GM18526 (cell line): Measurements from ENCODE around the gene COL16A1.

Experiments used
- POLR2A ChIP-seq: IDR thresholded peaks from 3 replicates; pipeline ENCODE4 v1.6.1; 2011; ENCODE audit not compliant: insufficient read length; ENCODE audit errors: extremely low read depth

Gene COL16A1

DNA sequence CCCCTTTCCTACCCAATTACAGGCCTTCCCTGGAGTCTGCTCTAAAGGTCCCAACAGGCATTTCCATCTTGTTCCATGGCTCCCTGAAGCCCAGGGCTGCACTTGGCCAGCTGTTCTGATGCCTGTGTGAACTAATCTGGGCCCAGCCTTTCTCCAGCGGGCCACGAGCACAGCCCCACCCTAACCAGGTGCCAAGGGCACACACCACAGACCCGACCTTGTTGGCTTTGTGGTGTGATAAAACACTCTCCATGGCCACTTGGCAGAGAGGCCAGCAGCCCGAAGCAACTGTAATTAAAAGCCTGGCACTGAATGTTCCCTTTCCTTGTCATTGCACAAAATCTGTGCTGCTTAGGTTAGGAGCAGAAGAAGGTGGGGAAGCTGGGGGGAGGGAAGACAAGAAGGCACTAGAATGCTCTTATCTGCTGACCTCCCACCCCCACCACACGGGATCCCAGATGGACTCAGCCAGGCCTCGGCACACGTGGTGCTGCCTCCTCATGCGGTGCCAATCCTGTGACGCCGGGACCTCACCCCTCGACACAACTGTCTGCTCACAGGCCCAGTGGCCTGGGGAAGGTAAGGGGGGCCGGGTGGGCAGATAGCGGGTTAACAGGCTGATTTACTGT, 76.4 kb downstream of the COL16A1 start:
- TF ChIP-seq POLR2A, result no peak

DNA sequence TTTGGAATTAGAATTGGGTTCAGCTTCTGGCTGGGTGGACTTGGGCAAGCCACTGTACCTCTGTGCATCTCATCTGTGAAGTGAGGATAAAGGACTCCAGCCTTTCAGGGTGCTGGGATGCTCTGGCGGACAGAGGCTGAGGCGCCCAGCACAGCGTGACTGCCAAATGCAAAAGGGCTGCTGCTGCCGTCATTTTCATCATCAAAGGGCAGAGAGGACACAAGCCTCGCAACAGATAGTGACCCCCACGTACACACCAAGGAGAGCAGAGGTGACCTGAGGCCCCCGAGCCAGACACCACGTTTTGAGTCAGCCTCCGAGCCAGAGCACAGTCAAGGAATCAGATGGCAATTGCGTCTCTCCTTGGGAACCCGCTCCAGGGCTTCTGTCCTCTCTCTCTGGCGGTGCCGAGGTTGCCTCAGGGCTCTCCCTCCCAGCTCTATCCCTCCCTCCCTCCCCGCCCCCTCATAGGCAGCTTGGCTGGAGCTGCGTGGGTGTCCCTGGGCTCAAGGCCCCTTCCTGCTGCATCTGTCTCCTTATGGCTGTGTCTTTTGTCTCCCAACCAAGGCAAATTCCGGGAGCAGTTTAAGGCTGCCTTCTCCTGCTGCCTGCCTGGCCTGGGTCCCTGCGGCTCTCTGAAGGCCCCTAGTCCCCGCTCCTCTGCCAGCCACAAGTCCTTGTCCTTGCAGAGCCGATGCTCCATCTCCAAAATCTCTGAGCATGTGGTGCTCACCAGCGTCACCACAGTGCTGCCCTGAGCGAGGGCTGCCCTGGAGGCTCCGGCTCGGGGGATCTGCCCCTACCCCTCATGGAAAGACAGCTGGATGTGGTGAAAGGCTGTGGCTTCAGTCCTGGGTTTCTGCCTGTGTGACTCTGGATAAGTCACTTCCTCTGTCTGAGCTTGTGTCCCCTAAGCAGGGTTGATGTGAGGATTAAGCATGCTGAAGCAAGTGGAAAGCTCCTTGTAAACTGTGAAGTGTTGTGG, 77.3 kb downstream of the COL16A1 start:
- TF ChIP-seq POLR2A, result no peak

DNA sequence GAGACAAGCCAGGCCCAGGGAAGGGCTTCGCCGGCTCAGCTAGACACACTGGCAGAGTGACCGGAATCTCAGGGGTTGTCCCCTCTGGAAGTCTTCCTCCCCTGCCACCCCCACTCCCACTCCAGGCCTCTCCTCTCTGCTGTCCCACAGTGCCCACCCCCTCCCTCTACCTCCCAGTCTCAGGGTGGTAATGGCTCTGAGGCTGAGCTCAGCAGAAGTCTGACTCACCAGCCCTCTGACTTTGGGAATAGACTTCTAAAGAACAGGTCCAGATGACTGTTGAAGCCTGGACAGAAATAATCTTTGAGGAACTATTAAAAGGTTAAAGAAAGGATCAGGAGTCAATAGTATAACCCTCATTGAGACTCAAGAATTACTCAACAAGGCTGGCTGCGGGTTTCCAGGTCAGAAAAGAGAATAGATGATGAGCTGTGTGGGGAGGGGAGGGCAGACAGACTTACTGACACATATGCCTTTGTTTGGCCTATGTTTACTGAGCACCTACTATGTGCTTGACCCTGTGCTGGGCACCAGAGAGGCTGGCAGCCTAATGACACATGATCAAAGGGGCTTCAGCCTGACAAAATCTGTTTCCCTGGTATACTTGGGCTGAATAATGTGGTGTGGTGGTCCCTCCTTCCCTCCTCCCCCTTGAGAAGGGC, 78.1 kb downstream of the COL16A1 start:
- no peak for TF ChIP-seq POLR2A

DNA sequence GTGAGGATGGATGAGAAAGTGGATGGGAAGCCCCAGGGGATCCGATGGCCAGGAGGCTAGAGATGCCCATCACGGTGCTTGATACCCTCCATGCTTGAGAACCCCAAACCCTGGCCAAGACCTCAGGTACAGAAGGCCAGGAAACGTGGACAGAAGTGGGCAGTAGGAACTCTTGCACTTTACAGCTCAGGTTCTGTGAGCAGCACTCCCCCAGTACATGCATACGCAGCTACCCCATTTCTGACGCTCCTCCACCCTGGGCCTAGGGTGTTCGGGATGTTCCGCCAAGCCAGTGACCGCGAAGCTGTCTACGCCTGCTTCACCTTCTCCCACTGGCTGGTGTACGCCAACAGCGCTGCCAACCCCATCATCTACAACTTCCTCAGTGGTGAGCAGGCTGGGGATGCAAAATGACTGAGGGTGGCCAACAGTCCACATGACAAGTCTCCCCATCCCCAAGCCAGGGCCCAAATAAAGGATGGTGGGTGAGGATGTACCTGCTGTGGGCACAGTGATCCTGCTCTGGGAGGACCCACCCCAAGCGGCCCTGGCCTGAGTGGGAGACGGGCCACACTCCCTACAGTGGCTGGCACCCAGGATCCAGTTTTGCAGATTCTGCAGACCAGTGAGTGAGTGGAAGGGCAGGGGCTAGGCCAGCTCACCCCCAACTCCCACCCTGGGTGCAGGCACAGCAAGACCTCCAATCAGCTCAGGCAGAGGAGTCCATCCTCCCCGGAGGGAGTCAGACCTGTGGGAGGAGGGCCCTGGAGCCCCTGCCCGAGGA, 78.9 kb downstream of the COL16A1 start:
- no peak for TF ChIP-seq POLR2A

DNA sequence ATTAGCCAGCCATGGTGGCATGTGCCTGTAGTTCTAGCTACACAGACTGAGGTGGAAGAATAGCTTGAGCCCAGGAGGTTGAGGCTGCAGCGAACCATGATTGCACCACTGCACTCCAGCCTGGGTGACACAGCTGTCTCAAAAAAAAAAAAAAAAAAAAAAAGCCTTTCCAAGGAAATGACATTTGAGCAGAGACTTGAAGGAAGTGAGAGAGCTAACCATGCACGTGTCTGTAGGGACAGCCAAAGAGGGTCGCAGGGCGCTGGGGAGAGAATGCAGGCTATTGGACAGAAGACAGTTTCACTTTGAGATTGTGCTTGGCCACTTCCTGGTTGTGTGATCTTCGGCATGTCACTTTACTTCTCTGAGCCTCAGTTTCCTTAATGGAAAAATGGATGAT, 79.5 kb downstream of the COL16A1 start:
- no peak for TF ChIP-seq POLR2A

DNA sequence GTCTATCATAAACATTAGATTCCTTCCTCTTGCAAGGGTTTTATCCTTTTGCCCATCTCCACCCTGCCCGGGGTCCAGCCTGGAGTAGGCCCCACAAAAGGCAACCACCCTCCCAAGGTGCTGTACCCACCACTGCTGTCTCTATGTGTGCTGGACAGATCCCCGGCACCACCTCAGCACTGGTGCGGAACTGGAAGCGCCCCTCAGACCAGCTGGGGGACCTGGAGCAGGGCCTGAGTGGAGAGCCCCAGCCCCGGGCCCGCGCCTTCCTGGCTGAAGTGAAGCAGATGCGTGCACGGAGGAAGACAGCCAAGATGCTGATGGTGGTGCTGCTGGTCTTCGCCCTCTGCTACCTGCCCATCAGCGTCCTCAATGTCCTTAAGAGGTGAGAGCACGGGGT, 80.5 kb downstream of the COL16A1 start:
- TF ChIP-seq POLR2A, result no peak

DNA sequence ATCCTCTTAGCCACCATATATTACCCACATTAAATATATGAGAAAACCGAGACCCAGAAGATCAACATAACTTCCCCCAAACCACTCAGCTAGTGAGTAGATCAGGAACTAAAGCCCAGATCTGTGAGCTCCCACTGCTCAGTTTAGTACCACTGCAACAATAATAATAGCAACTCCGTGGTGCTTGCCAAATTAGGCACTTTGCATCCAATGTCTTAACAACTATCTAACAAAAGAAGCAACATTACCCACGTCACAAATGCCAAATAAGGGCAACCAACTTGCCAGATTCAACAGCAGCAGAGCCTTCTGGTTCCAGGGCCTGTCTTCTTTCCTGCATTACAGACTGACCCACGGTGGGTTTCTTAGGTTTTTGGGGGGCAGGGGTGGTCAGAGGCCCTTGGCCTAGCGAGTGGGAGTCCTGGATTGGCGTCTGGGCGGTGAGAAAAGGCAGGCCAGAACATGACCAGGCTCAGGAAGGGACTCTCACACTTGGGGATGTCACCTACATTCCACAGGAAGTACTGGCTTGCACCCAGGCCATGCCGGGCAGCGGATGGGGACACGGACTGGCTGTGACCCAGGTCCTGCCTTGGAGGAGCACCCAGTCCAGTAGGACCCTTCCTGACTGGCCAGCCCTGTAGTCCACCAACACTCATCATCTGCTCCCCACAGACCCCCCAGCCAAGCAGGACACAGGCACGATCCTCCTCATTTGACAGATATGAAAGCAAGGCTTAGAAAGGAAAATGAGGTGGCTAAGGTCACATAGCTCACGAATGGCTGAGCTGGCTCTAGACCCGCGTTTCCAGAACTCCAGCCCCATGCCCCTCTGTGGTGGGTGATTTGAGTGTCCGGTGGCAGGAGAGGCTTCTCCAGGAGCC, 81.7 kb downstream of the COL16A1 start:
- no peak for TF ChIP-seq POLR2A

DNA sequence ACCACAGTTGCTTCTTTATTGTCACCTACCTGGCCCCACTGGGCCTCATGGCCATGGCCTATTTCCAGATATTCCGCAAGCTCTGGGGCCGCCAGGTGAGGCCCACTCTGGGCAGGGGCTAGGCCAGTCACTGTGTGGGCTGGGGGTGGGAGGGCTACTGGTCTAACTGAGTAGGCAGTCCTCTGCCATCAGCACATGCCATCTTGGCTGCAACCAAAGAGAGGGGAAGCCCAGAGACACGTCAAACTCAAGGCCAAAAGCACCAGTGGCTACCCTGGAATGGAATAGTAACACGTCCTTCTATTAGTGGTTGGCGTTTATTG, 82.4 kb downstream of the COL16A1 start:
- TF ChIP-seq POLR2A, result no peak

DNA sequence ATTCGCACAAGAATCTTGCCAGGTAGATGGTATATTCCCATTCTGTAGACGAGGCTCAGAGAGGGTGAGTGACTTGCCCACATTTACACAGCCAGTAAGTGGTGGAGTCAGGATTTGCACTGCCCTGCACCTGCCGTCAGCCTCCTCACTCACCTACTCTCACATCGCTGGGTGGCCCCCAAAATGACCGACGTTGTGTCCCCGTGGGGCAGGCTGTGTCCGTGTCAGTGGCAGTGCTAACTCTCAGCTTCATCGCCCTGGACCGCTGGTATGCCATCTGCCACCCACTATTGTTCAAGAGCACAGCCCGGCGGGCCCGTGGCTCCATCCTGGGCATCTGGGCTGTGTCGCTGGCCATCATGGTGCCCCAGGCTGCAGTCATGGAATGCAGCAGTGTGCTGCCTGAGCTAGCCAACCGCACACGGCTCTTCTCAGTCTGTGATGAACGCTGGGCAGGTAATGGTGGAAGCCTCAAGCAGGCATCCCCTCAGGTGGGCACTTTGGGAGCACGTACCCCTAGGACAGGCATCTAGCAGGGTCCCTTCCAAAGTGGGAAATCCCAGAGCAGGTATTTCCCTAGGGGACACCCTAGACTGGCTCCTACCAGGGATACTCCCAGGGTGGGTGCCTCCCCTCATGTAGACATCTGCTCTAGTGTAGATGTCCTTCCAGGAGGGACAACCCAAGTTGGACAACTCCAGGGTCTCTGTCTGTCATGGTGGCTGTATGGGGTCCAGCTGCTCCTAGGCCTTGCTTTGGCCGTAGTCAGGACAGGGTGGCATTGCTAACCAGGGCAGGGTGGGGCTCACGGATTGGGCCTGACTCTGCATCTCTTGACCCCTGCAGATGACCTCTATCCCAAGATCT, 83.0 kb downstream of the COL16A1 start:
- no peak for TF ChIP-seq POLR2A

DNA sequence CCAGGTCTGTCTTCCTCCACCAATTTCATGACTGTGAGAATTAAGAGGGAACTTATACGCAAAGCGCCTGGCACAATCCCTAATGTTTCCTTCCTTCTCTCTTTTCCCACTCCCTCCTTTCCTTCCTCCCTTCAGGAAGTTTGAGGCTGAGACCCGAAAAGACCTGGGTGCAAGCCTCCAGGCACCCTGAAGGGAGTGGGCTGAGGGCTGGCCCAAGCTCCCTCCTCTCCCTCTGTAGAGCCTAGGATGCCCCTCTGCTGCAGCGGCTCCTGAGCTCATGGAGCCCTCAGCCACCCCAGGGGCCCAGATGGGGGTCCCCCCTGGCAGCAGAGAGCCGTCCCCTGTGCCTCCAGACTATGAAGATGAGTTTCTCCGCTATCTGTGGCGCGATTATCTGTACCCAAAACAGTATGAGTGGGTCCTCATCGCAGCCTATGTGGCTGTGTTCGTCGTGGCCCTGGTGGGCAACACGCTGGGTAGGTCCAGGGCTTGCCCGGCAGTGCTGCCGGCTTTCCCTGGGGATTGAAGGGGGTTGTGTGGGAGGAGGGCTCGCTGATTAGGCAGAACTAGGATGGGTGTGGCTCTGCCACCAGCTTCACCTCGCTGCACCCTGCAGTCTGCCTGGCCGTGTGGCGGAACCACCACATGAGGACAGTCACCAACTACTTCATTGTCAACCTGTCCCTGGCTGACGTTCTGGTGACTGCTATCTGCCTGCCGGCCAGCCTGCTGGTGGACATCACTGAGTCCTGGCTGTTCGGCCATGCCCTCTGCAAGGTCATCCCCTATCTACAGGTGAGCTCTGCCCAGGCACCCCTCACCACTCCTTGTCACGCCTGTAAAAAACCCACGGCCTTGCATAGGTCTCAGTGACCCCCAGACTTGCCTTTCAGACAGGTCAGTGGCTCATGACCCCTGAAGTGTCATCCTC, 84.6 kb downstream of the COL16A1 start:
- no peak for TF ChIP-seq POLR2A

DNA sequence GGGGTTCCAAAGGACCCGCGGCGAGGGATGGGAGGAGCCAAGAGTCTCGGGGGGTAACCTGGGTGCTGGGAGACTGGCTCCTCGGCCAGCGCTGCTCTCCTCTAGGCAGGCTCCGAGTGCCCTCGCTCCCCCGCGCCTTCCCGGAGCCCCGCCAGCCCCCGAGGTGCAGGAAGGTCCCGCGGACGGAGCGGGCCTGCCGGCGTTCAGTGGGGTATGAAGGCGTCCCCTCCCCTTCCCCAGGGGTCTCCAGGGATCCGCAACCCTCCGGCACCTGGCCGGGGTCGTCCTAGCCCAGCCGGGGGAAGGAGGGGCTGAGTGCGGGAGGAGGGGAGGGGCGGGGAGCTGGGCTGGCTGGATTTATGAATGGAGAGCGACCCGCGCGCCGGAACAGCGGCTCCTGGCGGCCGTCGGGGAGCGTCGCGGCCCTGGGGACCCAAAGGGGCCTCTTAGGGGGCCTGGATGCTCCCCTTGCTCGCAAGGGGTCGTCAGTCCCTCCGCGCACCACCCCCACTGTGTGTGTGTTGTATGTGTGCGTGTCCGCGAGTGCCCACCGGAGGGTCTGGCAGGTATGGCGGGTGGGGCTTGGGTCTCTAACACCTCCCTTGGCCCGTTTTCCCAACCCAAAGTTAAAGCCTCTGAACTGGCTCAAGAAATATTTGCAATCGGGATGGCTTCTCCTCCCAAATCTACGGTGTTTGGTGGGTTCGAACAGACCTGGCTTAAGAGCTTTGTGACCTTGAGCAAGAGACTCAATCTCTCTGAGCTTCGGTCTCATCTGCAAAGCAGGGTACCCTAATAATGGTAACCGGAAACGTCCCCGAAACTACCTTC, 85.7 kb downstream of the COL16A1 start:
- no peak for TF ChIP-seq POLR2A
